GM12875 (cell line): Measurements from ENCODE around the gene AADAC.
"Not testable (repeated sequence)": the region's sequence is repeated elsewhere in the genome, so short reads cannot be mapped to it uniquely, and the experiment has no call there.

Experiments
- H3K4me3 ChIP-seq: one replicate; pipeline ENCODE4 v1.5.1; 2011; ENCODE audit warnings: low read depth, low read length, control low read depth
- CTCF ChIP-seq: IDR thresholded peaks from 2 replicates; pipeline ENCODE4 v1.5.1; 2011; ENCODE audit warnings: low read depth, mild to moderate bottlenecking, control low read depth, inconsistent platforms, low read length, moderate library complexity, borderline replicate concordance; ENCODE audit not compliant: insufficient read depth

The AADAC gene

GRCh38 chr3:151795276-151795675 lies 18.6 kb upstream of the AADAC start:
- H3K4me3 ChIP-seq = no peak overlapping the region
- TF ChIP-seq CTCF = no peak

- no peak overlapping the region for H3K4me3 ChIP-seq
- no peak for TF ChIP-seq CTCF
Observed at GRCh38 chr3:151796105-151796680, 17.7 kb upstream of the AADAC start.

- TF ChIP-seq CTCF = no peak
- no peak overlapping the region for H3K4me3 ChIP-seq
Observed at GRCh38 chr3:151798466-151798865, 15.4 kb upstream of the AADAC start.

GRCh38 chr3:151800431-151800830 lies 13.5 kb upstream of the AADAC start:
- no peak for TF ChIP-seq CTCF
- H3K4me3 ChIP-seq = no peak overlapping the region

- no peak for TF ChIP-seq CTCF
- no peak overlapping the region for H3K4me3 ChIP-seq
Observed at GRCh38 chr3:151804267-151804666, 9.6 kb upstream of the AADAC start.

GRCh38 chr3:151806838-151807237 lies 7.1 kb upstream of the AADAC start:
- H3K4me3 ChIP-seq = no peak overlapping the region
- TF ChIP-seq CTCF = no peak

GRCh38 chr3:151808926-151809325 lies 5.0 kb upstream of the AADAC start:
- H3K4me3 ChIP-seq = not testable (repeated sequence)

GRCh38 chr3:151811474-151811873 lies 2.4 kb upstream of the AADAC start:
- H3K4me3 ChIP-seq = no peak overlapping the region
- TF ChIP-seq CTCF = no peak
